NT2/D1 (cell line): ENCODE measurements around the gene GAK.

Experiments used
- YY1 ChIP-seq: IDR thresholded peaks from 2 replicates; pipeline ENCODE4 v1.6.1; 2011; ENCODE audit not compliant: insufficient read length, insufficient read depth
- ZNF274 ChIP-seq: IDR thresholded peaks from 2 replicates; pipeline ENCODE4 v1.6.1; 2011; ENCODE audit warnings: mild to moderate bottlenecking, low read depth, low read length

DNA sequence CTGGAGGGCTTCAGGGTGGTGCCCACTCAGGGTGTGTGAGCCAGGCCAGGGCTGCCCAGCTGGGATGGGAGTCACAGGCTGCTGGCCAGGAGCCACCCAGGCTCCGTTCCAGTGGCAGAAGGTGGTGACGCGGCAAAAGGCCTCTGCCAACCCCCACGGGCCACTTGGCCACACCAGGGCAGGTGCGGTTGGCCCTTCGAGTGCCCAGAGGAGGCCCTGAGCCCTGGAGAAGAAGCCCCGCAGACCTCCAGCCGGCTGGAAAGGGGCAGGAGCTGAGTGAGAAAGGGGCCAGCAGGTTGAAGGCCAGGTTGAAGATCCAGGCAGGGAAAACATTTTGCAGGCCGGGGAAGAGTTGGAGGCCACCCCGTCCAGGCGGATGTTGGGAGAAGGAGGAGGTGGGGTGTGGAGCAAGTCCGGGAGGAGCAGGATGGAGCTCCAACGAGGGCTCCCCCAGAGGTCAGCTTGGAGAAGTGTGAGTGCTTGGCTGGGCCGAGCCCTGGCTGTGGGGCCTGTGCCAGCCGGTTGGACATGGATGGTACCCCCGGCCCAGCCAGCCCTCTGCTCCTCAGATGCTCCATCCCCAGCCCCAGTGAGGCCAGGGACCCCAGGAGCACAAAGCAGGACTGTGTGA, 103.4 kb downstream of the GAK start:
- no peak for TF ChIP-seq ZNF274
- no peak for TF ChIP-seq YY1
